ENCODE measurements around the gene FBXW8.

Gene FBXW8

DNA sequence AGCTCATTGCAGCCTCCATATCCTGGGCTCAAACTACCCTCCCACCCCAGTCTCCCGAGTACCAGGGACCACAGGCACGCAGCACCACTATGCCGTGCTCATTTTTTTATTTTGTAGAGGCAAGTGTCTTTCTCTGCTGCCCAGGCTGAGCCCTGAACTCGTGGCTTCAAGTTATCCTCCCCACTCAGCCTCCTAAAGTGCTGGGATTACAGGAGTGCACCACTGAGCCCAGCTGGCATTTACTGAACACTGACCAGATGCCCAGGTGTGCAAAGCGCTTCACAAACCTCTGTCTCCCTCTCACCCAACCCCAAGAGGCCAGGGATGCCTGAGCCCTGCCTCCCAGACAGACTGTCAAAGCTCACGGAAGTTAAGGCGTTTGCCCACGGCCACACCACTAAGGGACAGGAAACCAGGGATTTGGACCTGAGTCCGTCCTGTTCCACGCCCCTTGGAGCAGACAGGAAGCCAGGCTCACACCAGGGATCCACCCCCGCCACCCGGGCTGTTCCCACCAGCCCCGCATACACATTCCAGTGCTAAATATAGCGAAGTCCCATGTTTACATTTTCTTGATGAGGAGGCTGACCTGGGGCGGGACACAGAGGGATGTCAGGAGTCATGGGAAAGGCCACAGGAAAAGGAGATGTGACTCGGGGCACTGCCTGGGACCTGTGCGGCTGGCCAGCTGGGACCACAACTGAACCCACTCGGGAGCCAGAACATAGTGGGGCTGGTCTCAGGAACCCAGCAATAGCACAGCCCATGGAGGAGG lies 137.2 kb downstream of the FBXW8 start:
- Mint-ChIP-seq H3K4me3 (no peak overlapping the region), H3K9me3 (no peaks in the 10 kb centered on the region), H3K4me1 (peaks cover 73% of the 10 kb centered on the region), H3K36me3 (ENCODE audit: low read depth) (no peaks in the 10 kb centered on the region), H3K27me3 (ENCODE audit: low read depth, poor library complexity) (peaks cover 13% of the 10 kb centered on the region), H3K27ac (peak overlapping the region; percentile 52)
- TF ChIP-seq, protein P1, sequence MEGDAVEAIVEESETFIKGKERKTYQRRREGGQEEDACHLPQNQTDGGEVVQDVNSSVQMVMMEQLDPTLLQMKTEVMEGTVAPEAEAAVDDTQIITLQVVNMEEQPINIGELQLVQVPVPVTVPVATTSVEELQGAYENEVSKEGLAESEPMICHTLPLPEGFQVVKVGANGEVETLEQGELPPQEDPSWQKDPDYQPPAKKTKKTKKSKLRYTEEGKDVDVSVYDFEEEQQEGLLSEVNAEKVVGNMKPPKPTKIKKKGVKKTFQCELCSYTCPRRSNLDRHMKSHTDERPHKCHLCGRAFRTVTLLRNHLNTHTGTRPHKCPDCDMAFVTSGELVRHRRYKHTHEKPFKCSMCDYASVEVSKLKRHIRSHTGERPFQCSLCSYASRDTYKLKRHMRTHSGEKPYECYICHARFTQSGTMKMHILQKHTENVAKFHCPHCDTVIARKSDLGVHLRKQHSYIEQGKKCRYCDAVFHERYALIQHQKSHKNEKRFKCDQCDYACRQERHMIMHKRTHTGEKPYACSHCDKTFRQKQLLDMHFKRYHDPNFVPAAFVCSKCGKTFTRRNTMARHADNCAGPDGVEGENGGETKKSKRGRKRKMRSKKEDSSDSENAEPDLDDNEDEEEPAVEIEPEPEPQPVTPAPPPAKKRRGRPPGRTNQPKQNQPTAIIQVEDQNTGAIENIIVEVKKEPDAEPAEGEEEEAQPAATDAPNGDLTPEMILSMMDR (IDR thresholded peaks at IDR 0.05), result no peak
- DNase-seq, result peak; percentile 35

DNA sequence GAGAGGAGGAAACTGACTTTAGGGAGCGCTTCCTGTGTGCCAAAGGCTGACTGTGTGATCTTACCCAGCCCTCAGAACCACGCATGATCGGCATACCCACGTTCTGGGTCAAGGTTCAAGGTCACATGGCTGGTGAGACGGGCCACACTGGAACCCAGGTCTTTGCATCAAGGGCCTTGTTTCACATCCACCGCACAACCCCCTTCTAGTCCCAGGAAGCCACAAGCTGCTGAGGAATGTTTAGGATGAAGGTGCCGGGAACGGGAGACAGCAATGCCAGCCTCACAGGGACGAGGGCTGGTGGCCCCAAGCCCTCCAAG lies 137.8 kb downstream of the FBXW8 start:
- TF ChIP-seq, protein P1 (IDR thresholded peaks at IDR 0.05), result no peak
- peaks cover 15% of the 10 kb centered on the region for H3K27me3 Mint-ChIP-seq (ENCODE audit: low read depth, poor library complexity)
- H3K4me1 Mint-ChIP-seq, result peaks cover 74% of the 10 kb centered on the region
- no peak for DNase-seq
- no peak overlapping the region for H3K4me3 Mint-ChIP-seq
- no peaks in the 10 kb centered on the region for H3K9me3 Mint-ChIP-seq
- H3K27ac Mint-ChIP-seq, result no peak overlapping the region
- no peaks in the 10 kb centered on the region for H3K36me3 Mint-ChIP-seq (ENCODE audit: low read depth)

DNA sequence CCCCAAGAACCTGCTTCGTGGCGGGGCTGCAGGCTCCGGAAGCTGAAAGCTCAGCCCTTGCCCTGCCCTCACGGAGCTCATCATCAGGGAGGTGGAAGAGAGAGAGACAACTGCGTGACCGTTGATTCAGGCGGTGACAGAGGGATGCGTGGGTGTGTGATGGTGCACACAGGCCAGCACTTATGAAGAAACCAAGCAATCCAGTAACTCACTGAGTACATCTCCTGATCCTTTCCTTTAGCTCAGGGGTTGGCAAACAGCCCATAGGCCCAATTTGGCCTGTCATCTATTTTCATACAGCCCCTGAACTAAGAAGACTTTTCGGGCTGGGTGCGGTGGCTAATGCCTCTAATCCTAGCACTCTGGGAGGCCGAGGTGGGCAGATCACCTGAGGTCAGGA lies 138.5 kb downstream of the FBXW8 start:
- peaks cover 15% of the 10 kb centered on the region for H3K27me3 Mint-ChIP-seq (ENCODE audit: low read depth, poor library complexity)
- TF ChIP-seq, protein P1 (IDR thresholded peaks at IDR 0.05), result no peak
- H3K4me3 Mint-ChIP-seq, result no peak overlapping the region
- no peaks in the 10 kb centered on the region for H3K36me3 Mint-ChIP-seq (ENCODE audit: low read depth)
- no peak for DNase-seq
- H3K27ac Mint-ChIP-seq, result no peak overlapping the region
- H3K4me1 Mint-ChIP-seq, result peaks cover 78% of the 10 kb centered on the region
- H3K9me3 Mint-ChIP-seq, result no peaks in the 10 kb centered on the region

DNA sequence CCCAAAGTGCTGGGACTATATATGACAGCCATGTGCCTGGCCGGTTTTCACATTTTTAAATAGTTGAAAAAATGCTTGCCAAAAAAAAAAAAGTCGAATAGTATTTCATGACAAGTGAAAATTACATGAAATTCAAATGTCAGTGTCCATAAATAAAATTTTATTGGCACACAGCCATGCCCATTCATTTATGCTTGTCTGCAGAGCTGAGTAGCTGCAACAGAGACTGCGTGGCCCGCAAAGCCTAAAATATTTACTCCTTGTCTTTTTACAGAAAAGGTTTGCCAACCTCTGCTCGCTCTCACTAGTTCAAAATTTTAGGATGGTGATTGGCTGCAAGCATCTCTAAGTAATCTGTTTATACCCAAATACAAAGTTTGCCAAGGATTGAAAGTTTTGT lies 139.3 kb downstream of the FBXW8 start:
- no peaks in the 10 kb centered on the region for H3K36me3 Mint-ChIP-seq (ENCODE audit: low read depth)
- DNase-seq, result no peak
- TF ChIP-seq, protein P1 (IDR thresholded peaks at IDR 0.05), result no peak
- peaks cover 71% of the 10 kb centered on the region for H3K4me1 Mint-ChIP-seq
- no peaks in the 10 kb centered on the region for H3K9me3 Mint-ChIP-seq
- no peak overlapping the region for H3K4me3 Mint-ChIP-seq
- peaks cover 16% of the 10 kb centered on the region for H3K27me3 Mint-ChIP-seq (ENCODE audit: low read depth, poor library complexity)
- H3K27ac Mint-ChIP-seq, result no peak overlapping the region

DNA sequence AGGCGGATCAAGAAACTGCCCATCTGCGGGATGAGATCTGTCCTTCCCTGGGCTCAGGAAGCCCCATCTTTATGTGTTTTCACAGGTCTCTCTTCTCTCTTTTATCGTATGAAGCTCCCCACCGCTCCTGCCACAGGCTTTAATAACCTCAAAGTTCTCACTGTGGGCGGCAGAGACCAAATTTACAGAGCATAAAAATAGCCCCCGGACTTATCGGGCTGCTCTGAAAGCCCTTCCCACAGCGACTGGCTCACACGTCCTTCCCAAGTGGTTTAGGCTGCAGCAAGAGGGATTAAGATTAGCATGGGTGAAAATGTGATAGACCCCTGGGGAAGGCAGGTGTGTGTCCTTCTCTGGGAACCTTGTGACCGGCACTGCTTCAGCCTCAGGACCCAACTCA lies 140.6 kb downstream of the FBXW8 start:
- DNase-seq, result no peak
- Mint-ChIP-seq H3K36me3 (ENCODE audit: low read depth) (no peaks in the 10 kb centered on the region), H3K4me1 (peaks cover 58% of the 10 kb centered on the region), H3K9me3 (no peaks in the 10 kb centered on the region), H3K27me3 (ENCODE audit: low read depth, poor library complexity) (peaks cover 14% of the 10 kb centered on the region), H3K4me3 (no peak overlapping the region), H3K27ac (no peak overlapping the region)
- TF ChIP-seq, protein P1 (IDR thresholded peaks at IDR 0.05), result no peak

DNA sequence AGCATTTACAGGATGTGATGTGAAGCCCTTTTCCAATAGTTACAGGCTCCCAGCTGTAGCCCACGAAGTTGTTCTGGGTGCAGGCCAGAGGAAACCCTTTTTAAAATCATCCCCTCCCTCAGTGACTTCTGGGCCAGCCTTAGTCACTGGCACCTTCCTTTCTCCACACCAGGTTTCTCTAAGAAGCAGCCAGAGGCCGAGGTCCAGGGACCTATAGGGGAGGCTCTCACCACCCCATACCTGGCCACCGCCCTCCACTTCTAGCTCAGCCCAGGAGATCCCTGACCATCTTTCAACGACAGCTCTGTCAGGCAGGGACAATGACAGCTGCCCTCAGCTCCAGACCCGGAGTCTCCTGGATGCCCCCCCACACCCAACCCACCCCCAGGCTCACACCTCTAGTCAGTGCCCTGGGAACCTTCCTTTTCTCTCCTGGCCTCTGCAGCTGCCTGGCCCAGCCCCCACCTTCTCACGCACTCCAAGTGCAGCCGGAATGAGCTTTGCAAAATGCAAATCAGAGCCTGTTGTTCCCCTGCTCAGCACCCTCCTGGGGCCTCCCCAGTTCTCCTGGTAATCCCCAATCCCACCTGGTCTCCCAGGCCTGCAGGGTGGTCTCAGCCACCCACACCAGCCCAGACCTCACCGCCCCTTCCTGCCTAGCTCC lies 141.8 kb downstream of the FBXW8 start:
- H3K27me3 Mint-ChIP-seq (ENCODE audit: low read depth, poor library complexity), result peaks cover 14% of the 10 kb centered on the region
- DNase-seq, result no peak
- no peak overlapping the region for H3K27ac Mint-ChIP-seq

More for the DNA sequence above, 141.8 kb downstream of the FBXW8 start:
- H3K9me3 Mint-ChIP-seq, result no peaks in the 10 kb centered on the region
- TF ChIP-seq, protein P1 (IDR thresholded peaks at IDR 0.05), result no peak
- no peak overlapping the region for H3K4me3 Mint-ChIP-seq
- peaks cover 54% of the 10 kb centered on the region for H3K4me1 Mint-ChIP-seq
- H3K36me3 Mint-ChIP-seq (ENCODE audit: low read depth), result no peaks in the 10 kb centered on the region

All from nephron progenitor cell (in vitro differentiated cells).